Measurements from ENCODE around the gene COL18A1.

DNA sequence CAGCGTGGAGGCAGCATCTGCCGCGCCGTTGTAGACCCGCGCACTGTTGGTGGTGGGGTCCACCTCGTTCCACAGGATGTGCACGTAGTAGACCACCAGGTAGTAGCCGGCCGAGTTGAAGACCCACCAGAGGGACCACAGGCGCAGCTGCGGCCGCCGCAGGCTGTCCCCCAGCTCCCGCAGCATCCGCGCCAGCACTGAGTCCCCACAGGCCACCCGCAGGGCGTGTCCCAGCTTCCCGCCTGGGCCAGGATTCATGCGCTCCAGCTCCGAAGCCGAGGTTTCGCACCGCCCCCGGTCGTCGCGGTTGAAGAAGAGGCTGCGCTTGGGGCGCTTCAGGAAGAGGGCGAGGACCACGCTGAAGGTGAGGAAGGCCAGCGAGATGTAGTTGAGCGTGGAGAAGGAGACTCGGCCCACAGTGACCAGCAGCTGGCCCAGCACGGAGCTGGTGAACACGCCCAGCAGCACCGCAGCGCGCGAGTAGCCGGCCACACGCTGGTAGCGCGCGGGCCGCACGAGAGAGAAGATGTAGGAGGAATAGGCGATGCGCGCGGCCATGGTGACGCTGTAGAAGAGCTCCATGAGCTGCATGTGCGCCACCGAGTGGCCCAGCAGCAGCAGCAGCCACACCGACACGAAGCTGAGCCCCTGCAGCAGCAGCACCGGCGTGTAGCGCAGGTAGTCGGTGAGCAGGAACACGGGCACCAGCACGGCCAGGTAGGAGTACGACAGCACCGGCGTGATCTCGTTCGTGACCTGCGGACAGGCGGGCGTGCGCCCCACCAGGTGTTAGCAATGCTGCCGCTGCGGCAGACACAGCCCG lies 126.6 kb downstream of the COL18A1 start:
- TF ChIP-seq CTCF (IDR thresholded peaks at IDR 0.05) (no peak), FOSL2 (IDR thresholded peaks at IDR 0.05; ENCODE audit: borderline replicate concordance, low read depth) (no peak)
